GM12891 (cell line): Measurements from ENCODE around the gene STAC.

Source experiments
- PAX5 ChIP-seq: IDR thresholded peaks from 2 replicates; pipeline ENCODE4 v1.6.1; 2011; ENCODE audit warnings: low read length, moderate library complexity, mild to moderate bottlenecking; ENCODE audit not compliant: insufficient read depth, severe bottlenecking
- POLR2A ChIP-seq: IDR thresholded peaks from 2 replicates; pipeline ENCODE4 v1.6.1; 2011; ENCODE audit warnings: low read depth, low read length, control low read depth
- POLR2AphosphoS5 ChIP-seq: IDR thresholded peaks from 2 replicates; pipeline ENCODE4 v1.6.1; 2011; ENCODE audit warnings: low read depth, low read length, control low read depth
- POU2F2 ChIP-seq: IDR thresholded peaks from 2 replicates; pipeline ENCODE4 v1.6.1; 2011; ENCODE audit warnings: low read depth, mild to moderate bottlenecking, control low read depth, low read length, moderate library complexity
- SPI1 ChIP-seq: IDR thresholded peaks from 2 replicates; pipeline ENCODE4 v1.6.1; 2011; ENCODE audit warnings: low read depth, low read length, control low read depth
- TAF1 ChIP-seq: IDR thresholded peaks from 2 replicates; pipeline ENCODE4 v1.6.1; 2011; ENCODE audit warnings: low read depth, low read length, control low read depth

- TF ChIP-seq PAX5: no peak
- no peak for TF ChIP-seq SPI1
- no peak for TF ChIP-seq POU2F2
- TF ChIP-seq POLR2A: no peak
- TF ChIP-seq TAF1: no peak
- no peak for TF ChIP-seq POLR2AphosphoS5
These were observed 161.9 kb downstream of the STAC start for GRCh38 chr3:36542186-36542585.
